HEK293 (cell line): ENCODE data around the gene UBA1.

Source experiments
- CTCF ChIA-PET: fragments of 350-600 bp; formaldehyde crosslinking; extraction: SDS; loops from one replicate; lab custom pipeline; 2021; ENCODE audit warnings: antibody characterized with exemption; lab: Yijun Ruan, JAX
- POLR2A ChIA-PET: fragments of 300-600 bp; formaldehyde crosslinking; extraction: SDS; loops from one replicate; lab custom pipeline; 2020; ENCODE audit warnings: antibody characterized with exemption, inconsistent platforms; lab: Yijun Ruan, JAX
- H3K27ac ChIP-seq: fragments of 200-500 bp; sonication (Bioruptor generic); 2 replicates; pipeline ENCODE4 v1.5.1; 2014; ENCODE audit warnings: low read depth, low read length, control low read depth, inconsistent platforms; ENCODE audit errors: extremely low read depth
- H3K36me3 ChIP-seq, 2 experiments: fragments of 200-500 bp in 1 of 2; sonication (Bioruptor generic) in 1 of 2; 1 replicate in 1 of 2; 2 replicates in 1 of 2; pipeline ENCODE4 v1.5.1; 2014 to 2017; ENCODE audit warnings: inconsistent platforms in 2 of 2, low read length in 2 of 2; ENCODE audit not compliant: control insufficient read depth in 2 of 2, insufficient read depth in 1 of 2
- H3K4me1 ChIP-seq: fragments of 200-500 bp; sonication (Bioruptor generic); 2 replicates; pipeline ENCODE4 v1.5.1; 2014; ENCODE audit warnings: mild to moderate bottlenecking, low read length, inconsistent platforms; ENCODE audit not compliant: control insufficient read depth, insufficient read depth
- H3K4me3 ChIP-seq: 2 replicates; pipeline ENCODE4 v1.5.1; 2011; ENCODE audit warnings: low read depth, mild to moderate bottlenecking, control low read depth, low read length, moderate library complexity
- H3K9me3 ChIP-seq: fragments of 200-500 bp; sonication (Bioruptor generic); 2 replicates; pipeline ENCODE4 v1.5.1; 2014; ENCODE audit warnings: low read depth, low read length, inconsistent platforms; ENCODE audit not compliant: control insufficient read depth, insufficient read depth
- BCL11B ChIP-seq: fragments of 450-650 bp; formaldehyde crosslinking; IDR thresholded peaks from 2 replicates; pipeline ENCODE4 v1.5.1; 2016; ENCODE audit warnings: low read depth, missing biosample characterization, missing genetic modification characterization
- GLI2 ChIP-seq: fragments of 450-650 bp; formaldehyde crosslinking; IDR thresholded peaks from 2 replicates; pipeline ENCODE4; 2017; ENCODE audit warnings: missing biosample characterization, missing genetic modification characterization, low read depth, borderline replicate concordance
- MZF1 ChIP-seq: fragments of 450-650 bp; formaldehyde crosslinking; IDR thresholded peaks from 2 replicates; pipeline ENCODE4 v1.5.1; 2017; ENCODE audit warnings: missing biosample characterization, missing genetic modification characterization, borderline replicate concordance
- PRDM2 ChIP-seq: fragments of 450-650 bp; formaldehyde crosslinking; IDR thresholded peaks from 2 replicates; pipeline ENCODE4 v1.5.1; 2016; ENCODE audit warnings: missing biosample characterization, missing genetic modification characterization, borderline replicate concordance
- ZFP37 ChIP-seq: fragments of 450-650 bp; formaldehyde crosslinking; IDR thresholded peaks from 2 replicates; pipeline ENCODE4 v1.5.1; 2016; ENCODE audit warnings: missing biosample characterization, missing genetic modification characterization
- ZNF292 ChIP-seq: fragments of 450-650 bp; formaldehyde crosslinking; IDR thresholded peaks from 2 replicates; pipeline ENCODE4 v1.5.1; 2016; ENCODE audit warnings: low read depth, missing biosample characterization, missing genetic modification characterization, borderline replicate concordance
- ZNF391 ChIP-seq: fragments of 450-650 bp; formaldehyde crosslinking; IDR thresholded peaks from 2 replicates; pipeline ENCODE4 v1.5.1; 2016; ENCODE audit warnings: low read depth, missing biosample characterization, missing genetic modification characterization, borderline replicate concordance
- ZNF48 ChIP-seq: fragments of 450-650 bp; formaldehyde crosslinking; IDR thresholded peaks from 2 replicates; pipeline ENCODE4 v1.5.1; 2016; ENCODE audit warnings: missing biosample characterization, missing genetic modification characterization
- ZNF518A ChIP-seq: fragments of 450-650 bp; formaldehyde crosslinking; conservative IDR thresholded peaks from 2 replicates; pipeline ENCODE4 v1.5.1; 2016; ENCODE audit warnings: low read depth, missing biosample characterization, missing genetic modification characterization
- ZNF544 ChIP-seq: fragments of 450-650 bp; formaldehyde crosslinking; IDR thresholded peaks from 2 replicates; pipeline ENCODE4 v1.5.0; 2017; ENCODE audit warnings: missing biosample characterization, missing genetic modification characterization
- ZNF645 ChIP-seq: fragments of 450-650 bp; formaldehyde crosslinking; IDR thresholded peaks from 2 replicates; pipeline ENCODE4; 2016; ENCODE audit warnings: missing biosample characterization, missing genetic modification characterization
- ZNF658 ChIP-seq: fragments of 450-650 bp; formaldehyde crosslinking; IDR thresholded peaks from 2 replicates; pipeline ENCODE4; 2016; ENCODE audit warnings: missing biosample characterization, missing genetic modification characterization
- ZNF677 ChIP-seq: fragments of 450-650 bp; IDR thresholded peaks from 2 replicates; pipeline ENCODE4 v1.5.0; 2018; ENCODE audit warnings: missing biosample characterization, mild to moderate bottlenecking, missing genetic modification characterization, moderate library complexity
- ZNF692 ChIP-seq: fragments of 450-650 bp; formaldehyde crosslinking; IDR thresholded peaks from 2 replicates; pipeline ENCODE4 v1.5.1; 2016; ENCODE audit warnings: missing biosample characterization, missing genetic modification characterization

The UBA1 gene

GRCh38 chrX:47166126-47166525 is 27.5 kb upstream of the UBA1 start:
- Histone ChIP-seq H3K9me3 (no peaks in the 10 kb centered on the region; the same call in none of the 2 replicates), H3K27ac (no peak overlapping the region), H3K4me1 (no peaks in the 10 kb centered on the region), H3K4me3 (no peak overlapping the region), H3K36me3 (peaks cover 20 to 38% of the 10 kb centered on the region in 2 experiments)
- no peak for TF ChIP-seq ZNF658 (tag by site-specific recombination)
- no peak for TF ChIP-seq ZNF645 (tag by site-specific recombination)
- TF ChIP-seq BCL11B (tag by site-specific recombination): no peak
- TF ChIP-seq ZFP37 (tag by site-specific recombination): no peak
- ChIA-PET POLR2A (no interaction called here), CTCF (no interaction called here)

- Histone ChIP-seq H3K4me1 (no peaks in the 10 kb centered on the region), H3K9me3 (no peaks in the 10 kb centered on the region; the same call in 1 of the 2 replicates), H3K4me3 (no peak overlapping the region), H3K36me3 (peaks cover 6 to 57% of the 10 kb centered on the region in 2 experiments; a peak in 2 of 3 replicates), H3K27ac (no peak overlapping the region)
- POLR2A ChIA-PET: no interaction called here
- CTCF ChIA-PET: interaction anchor here (0.6 kb wide), 2 partner anchors 10 to 637 kb away, joined by 3 to 4 read pairs; no protein-coding TSS in a partner anchor
- no peak for TF ChIP-seq PRDM2 (tag by site-specific recombination)
- no peak for TF ChIP-seq ZNF292
- TF ChIP-seq MZF1 (tag by site-specific recombination): no peak
- TF ChIP-seq ZNF544: no peak
- no peak for TF ChIP-seq ZNF391 (tag by site-specific recombination)
- no peak for TF ChIP-seq ZNF692 (tag by site-specific recombination)
- TF ChIP-seq ZNF48: no peak
- no peak for TF ChIP-seq ZNF518A (tag by site-specific recombination)
- no peak for TF ChIP-seq GLI2 (tag by site-specific recombination)
- TF ChIP-seq ZNF677 (tag by site-specific recombination): no peak
Measured at GRCh38 chrX:47168495-47169073, 25.0 kb upstream of the UBA1 start.
